ENCODE data around the gene PTPRG. TPM values are rescaled to one million over a fixed set of nuclear protein-coding genes. Genes with fewer than 3 reads are reported as not detected.

Gene PTPRG
- total and polyA plus RNA-seq, 2 donors (not counting 1 experiment from before 2014, with no cell fraction given), result 67.0 to 97.9 TPM

- Histone ChIP-seq H4K20me1 (ENCODE audit: control insufficient read depth, extremely low read depth, insufficient read depth, low read length) (no peaks in the 10 kb centered on the region), H3K27ac (ENCODE audit: insufficient read depth, low read length) (no peak overlapping the region), H3K9ac (ENCODE audit: insufficient read depth, low read length) (no peak overlapping the region), H3K36me3 (ENCODE audit: control insufficient read depth, insufficient read depth, low read length) (no peaks in the 10 kb centered on the region), H3K79me2 (ENCODE audit: control insufficient read depth, insufficient read depth, low read length) (peaks cover 2% of the 10 kb centered on the region), H3K4me1 (ENCODE audit: control insufficient read depth, extremely low read depth, insufficient read depth, low read length) (peaks cover under 1% of the 10 kb centered on the region), H3K9me3 (ENCODE audit: control insufficient read depth, insufficient read depth, low read depth, low read length) (no peaks in the 10 kb centered on the region), H3K4me3 (replicated peaks in 1 of 4; ENCODE audit: control extremely low read depth in 1 of 4, insufficient read depth in 1 of 4, low read depth in 3 of 4, low read length in 4 of 4) (no peak overlapping the region), H3K27me3 (ENCODE audit: control insufficient read depth, insufficient read depth, low read length) (no peaks in the 10 kb centered on the region), H2AFZ (ENCODE audit: low read length) (no peak overlapping the region), H3K4me2 (ENCODE audit: extremely low read depth, insufficient read depth, low read length) (no peak overlapping the region)
- no peak for DNase-seq (ENCODE audit: low read depth in 2 of 2)
- TF ChIP-seq, protein P1, sequence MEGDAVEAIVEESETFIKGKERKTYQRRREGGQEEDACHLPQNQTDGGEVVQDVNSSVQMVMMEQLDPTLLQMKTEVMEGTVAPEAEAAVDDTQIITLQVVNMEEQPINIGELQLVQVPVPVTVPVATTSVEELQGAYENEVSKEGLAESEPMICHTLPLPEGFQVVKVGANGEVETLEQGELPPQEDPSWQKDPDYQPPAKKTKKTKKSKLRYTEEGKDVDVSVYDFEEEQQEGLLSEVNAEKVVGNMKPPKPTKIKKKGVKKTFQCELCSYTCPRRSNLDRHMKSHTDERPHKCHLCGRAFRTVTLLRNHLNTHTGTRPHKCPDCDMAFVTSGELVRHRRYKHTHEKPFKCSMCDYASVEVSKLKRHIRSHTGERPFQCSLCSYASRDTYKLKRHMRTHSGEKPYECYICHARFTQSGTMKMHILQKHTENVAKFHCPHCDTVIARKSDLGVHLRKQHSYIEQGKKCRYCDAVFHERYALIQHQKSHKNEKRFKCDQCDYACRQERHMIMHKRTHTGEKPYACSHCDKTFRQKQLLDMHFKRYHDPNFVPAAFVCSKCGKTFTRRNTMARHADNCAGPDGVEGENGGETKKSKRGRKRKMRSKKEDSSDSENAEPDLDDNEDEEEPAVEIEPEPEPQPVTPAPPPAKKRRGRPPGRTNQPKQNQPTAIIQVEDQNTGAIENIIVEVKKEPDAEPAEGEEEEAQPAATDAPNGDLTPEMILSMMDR (conservative IDR thresholded peaks at IDR 0.05 in 1 of 2, IDR thresholded peaks at IDR 0.05 in 1 of 2; ENCODE audit: low read depth in 1 of 2, low read length in 2 of 2), result no peak
- TF ChIP-seq EZH2 (IDR thresholded peaks at IDR 0.05; ENCODE audit: low read length, missing control alignments), result no peak
These were observed 62.9 kb downstream of the PTPRG start for GRCh38 chr3:61624300-61624699.

DNA sequence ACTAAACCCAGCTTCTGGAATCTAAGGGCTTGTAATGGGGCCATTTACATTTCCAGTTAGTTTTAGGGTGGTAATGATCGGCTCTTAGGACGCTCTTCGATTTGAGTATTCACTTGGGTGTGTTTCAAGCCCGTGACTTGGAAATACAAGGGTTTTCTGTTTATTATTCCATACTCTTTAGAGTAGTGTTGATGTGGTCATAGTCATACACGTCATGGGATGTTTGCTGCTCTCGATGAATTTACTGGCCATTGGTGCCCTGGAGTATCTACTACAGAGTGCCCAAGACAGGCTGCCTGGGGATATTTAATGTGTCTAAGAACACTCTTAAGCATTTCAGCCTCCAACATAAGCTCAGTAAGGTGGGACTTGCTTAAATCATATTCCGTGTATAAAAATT, 64.1 kb downstream of the PTPRG start:
- Histone ChIP-seq H3K4me3 (replicated peaks in 1 of 4; ENCODE audit: control extremely low read depth in 1 of 4, insufficient read depth in 1 of 4, low read depth in 3 of 4, low read length in 4 of 4) (no peak overlapping the region), H4K20me1 (ENCODE audit: control insufficient read depth, extremely low read depth, insufficient read depth, low read length) (no peaks in the 10 kb centered on the region), H3K4me1 (ENCODE audit: control insufficient read depth, extremely low read depth, insufficient read depth, low read length) (peaks cover 9% of the 10 kb centered on the region), H3K36me3 (ENCODE audit: control insufficient read depth, insufficient read depth, low read length) (no peaks in the 10 kb centered on the region), H3K27me3 (ENCODE audit: control insufficient read depth, insufficient read depth, low read length) (no peaks in the 10 kb centered on the region), H3K79me2 (ENCODE audit: control insufficient read depth, insufficient read depth, low read length) (peaks cover 2% of the 10 kb centered on the region), H3K27ac (ENCODE audit: insufficient read depth, low read length) (no peak overlapping the region), H2AFZ (ENCODE audit: low read length) (no peak overlapping the region), H3K4me2 (ENCODE audit: extremely low read depth, insufficient read depth, low read length) (no peak overlapping the region), H3K9me3 (ENCODE audit: control insufficient read depth, insufficient read depth, low read depth, low read length) (no peaks in the 10 kb centered on the region), H3K9ac (ENCODE audit: insufficient read depth, low read length) (no peak overlapping the region)
- TF ChIP-seq EZH2 (IDR thresholded peaks at IDR 0.05; ENCODE audit: low read length, missing control alignments), result no peak
- TF ChIP-seq, protein P1 (conservative IDR thresholded peaks at IDR 0.05 in 1 of 2, IDR thresholded peaks at IDR 0.05 in 1 of 2; ENCODE audit: low read depth in 1 of 2, low read length in 2 of 2), result no peak
- DNase-seq (ENCODE audit: low read depth in 2 of 2), result no peak

- no peak overlapping the region for H3K4me2 ChIP-seq (ENCODE audit: extremely low read depth, insufficient read depth, low read length)
- no peak overlapping the region for H2AFZ ChIP-seq (ENCODE audit: low read length)
- H3K27ac ChIP-seq (ENCODE audit: insufficient read depth, low read length), result no peak overlapping the region
- TF ChIP-seq, protein P1 (conservative IDR thresholded peaks at IDR 0.05 in 1 of 2, IDR thresholded peaks at IDR 0.05 in 1 of 2; ENCODE audit: low read depth in 1 of 2, low read length in 2 of 2), result no peak
- TF ChIP-seq EZH2 (IDR thresholded peaks at IDR 0.05; ENCODE audit: low read length, missing control alignments), result no peak
- no peak for DNase-seq (ENCODE audit: low read depth in 2 of 2)
- H3K4me3 ChIP-seq (replicated peaks in 1 of 4; ENCODE audit: control extremely low read depth in 1 of 4, insufficient read depth in 1 of 4, low read depth in 3 of 4, low read length in 4 of 4), result no peak overlapping the region
- H3K9me3 ChIP-seq (ENCODE audit: control insufficient read depth, insufficient read depth, low read depth, low read length), result no peaks in the 10 kb centered on the region
- peaks cover 9% of the 10 kb centered on the region for H3K4me1 ChIP-seq (ENCODE audit: control insufficient read depth, extremely low read depth, insufficient read depth, low read length)
- no peaks in the 10 kb centered on the region for H3K27me3 ChIP-seq (ENCODE audit: control insufficient read depth, insufficient read depth, low read length)
- H4K20me1 ChIP-seq (ENCODE audit: control insufficient read depth, extremely low read depth, insufficient read depth, low read length), result no peaks in the 10 kb centered on the region
- H3K36me3 ChIP-seq (ENCODE audit: control insufficient read depth, insufficient read depth, low read length), result no peaks in the 10 kb centered on the region
- H3K9ac ChIP-seq (ENCODE audit: insufficient read depth, low read length), result no peak overlapping the region
- peaks cover 2% of the 10 kb centered on the region for H3K79me2 ChIP-seq (ENCODE audit: control insufficient read depth, insufficient read depth, low read length)
These were observed 65.1 kb downstream of the PTPRG start for GRCh38 chr3:61626484-61626883.
